Omental fat pad (tissue), 4 donors: ENCODE results near the gene APBB2. TPM values are rescaled to one million over a fixed set of nuclear protein-coding genes. Genes with fewer than 3 reads are reported as not detected.

Source experiments
- ATAC-seq: fragments of 150-250 bp; one replicate; pipeline ENCODE4 v1.9.1; 2016; ENCODE audit warnings: mild to moderate bottlenecking, moderate library complexity; ENCODE audit not compliant: low FRiP score
- DNase-seq: peaks from one replicate; pipeline ENCODE4 v3.0.0-alpha.2; 2019; ENCODE audit warnings: low spot score
- total RNA-seq, 4 donors: library from RNA; depleted of rRNA; stranded (reverse); fragments of >200 nt; gene quantifications; one replicate each; pipeline ENCODE4 v1.1.0, GENCODE V29; 2016
- TF ChIP-seq, protein P1 (sequence below), 3 donors: fragments of 450-650 bp; IDR thresholded peaks; one replicate each; pipeline ENCODE4 v1.5.1; 2016 to 2017; ENCODE audit warnings: antibody characterized with exemption in 3 of 3, mild to moderate bottlenecking in 3 of 3, moderate library complexity in 2 of 3

Gene APBB2
- total RNA-seq, 4 donors from 2014 or later: 76.6 to 138 (median 113) TPM

DNA sequence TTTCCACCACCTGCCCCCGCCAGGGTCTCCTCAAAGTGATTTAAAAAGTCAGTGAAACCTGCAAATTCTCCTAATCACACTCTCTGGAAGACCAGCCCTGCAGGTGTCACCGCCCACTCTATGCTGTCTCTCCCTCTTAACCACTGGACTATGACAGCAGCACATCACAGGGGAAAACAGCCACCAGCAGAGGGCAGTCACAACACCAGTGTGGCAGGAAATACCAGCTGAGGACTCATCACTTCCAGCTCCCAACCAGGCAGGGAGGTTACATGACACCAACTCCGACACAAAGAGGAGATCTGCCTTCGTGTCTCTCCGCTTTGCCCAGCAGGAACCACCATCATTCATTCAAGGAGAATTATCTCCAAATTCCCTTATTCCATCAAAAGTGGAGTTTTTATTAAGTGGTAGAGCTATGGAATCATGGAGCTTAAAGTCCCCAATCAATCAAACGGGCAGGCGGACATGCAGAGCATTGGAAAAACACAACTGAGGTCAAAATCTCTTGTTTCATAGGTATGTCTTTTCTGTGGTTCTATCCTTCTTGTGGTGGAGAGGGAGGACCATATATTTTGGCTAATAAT lies 373.3 kb downstream of the APBB2 start:
- ATAC-seq (no peak), DNase-seq (peak; percentile 89)
- TF ChIP-seq, protein P1, sequence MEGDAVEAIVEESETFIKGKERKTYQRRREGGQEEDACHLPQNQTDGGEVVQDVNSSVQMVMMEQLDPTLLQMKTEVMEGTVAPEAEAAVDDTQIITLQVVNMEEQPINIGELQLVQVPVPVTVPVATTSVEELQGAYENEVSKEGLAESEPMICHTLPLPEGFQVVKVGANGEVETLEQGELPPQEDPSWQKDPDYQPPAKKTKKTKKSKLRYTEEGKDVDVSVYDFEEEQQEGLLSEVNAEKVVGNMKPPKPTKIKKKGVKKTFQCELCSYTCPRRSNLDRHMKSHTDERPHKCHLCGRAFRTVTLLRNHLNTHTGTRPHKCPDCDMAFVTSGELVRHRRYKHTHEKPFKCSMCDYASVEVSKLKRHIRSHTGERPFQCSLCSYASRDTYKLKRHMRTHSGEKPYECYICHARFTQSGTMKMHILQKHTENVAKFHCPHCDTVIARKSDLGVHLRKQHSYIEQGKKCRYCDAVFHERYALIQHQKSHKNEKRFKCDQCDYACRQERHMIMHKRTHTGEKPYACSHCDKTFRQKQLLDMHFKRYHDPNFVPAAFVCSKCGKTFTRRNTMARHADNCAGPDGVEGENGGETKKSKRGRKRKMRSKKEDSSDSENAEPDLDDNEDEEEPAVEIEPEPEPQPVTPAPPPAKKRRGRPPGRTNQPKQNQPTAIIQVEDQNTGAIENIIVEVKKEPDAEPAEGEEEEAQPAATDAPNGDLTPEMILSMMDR (IDR thresholded peaks at IDR 0.05): no peak

DNA sequence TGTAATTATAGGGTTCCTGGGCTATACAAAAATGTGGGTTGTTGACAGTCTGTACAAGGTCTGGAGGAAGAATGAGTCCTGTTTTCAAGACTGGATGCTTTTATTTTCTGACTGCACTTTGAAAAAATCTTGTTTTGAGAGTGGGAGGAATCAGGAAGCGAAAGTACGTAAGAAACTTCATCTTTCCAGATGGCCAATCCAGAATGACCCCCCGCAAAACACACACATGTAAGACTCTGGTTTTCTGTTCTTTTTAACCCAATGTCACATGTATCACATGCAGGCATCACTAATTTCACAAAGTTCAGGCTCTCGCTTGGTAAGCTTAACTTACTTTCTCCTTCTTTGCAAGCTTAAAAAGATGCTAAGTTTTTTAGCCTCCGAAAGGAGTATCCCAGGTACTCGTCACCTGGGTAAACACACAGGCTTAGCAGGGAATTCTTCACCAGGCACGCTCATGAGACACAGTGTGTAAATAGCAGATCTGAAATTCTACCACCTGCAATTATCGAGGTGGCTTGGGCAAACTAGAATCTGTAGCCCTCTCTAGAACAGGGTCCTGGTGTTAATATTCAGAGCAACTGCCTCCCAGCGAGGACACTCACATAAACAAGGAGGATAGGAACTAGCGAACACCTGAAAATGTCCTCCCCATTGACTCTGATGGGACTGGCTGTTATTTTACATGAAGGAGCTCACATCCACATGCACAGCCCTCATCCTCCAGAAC lies 373.9 kb downstream of the APBB2 start:
- DNase-seq (no peak), ATAC-seq (no peak)
- TF ChIP-seq, protein P1 (IDR thresholded peaks at IDR 0.05): no peak

DNA sequence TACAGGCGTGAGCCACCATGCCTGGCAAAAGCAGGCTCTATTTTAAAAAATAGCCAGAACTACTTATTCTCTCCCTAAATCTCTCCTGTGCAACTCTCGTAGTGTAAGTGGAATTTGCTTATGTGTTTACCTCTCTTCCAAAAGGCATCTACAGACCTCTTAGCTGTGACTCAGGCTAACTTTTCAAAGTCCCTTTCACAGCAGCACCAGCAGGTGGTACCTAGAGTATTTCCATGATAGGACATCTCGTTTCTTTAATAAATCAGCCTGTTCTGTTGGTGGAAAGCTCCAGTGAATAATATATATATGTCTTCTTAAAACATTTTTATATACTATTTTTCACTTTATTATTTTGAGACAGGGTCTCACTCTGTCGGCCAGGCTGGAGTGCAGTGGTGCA lies 375.6 kb downstream of the APBB2 start:
- no peak for DNase-seq
- TF ChIP-seq, protein P1 (IDR thresholded peaks at IDR 0.05): no peak
- no peak for ATAC-seq

DNA sequence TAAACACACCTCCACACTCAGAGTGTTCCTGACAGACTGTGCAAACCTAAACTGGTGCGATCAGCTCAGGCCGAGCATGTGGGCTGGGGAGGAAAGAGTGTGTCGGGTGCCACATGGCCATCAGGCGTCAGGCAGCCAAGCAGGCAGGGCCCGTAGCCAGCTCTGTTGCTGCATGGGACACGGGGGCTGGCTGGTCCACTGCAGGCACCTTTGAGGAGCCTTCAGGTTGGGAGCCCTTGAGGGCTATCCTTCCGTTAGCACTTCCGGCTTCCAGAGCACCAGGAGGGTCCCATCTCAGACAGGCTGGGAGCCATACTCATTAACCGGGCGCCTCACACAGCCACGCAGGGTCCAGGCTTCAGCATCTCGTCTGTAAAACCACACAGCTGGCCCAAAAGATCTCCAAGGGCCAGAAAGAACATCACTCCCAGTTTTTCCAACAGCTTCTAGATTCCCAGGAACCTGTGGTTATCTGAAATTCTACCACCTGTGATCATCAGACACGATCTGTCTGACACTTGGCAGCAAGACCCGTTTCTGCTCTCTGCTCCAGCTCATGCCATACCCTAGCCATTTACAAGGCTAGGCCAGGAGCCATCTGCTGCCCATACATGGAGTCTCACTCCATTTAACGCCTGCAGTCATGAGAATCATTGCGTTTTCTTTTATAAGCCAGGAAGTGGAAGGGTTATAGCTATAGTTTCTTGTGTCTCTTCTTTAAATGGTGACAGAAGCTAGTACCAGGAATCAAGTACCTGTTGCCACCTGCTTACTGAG lies 377.1 kb downstream of the APBB2 start:
- ATAC-seq (no peak), DNase-seq (no peak)
- TF ChIP-seq, protein P1 (IDR thresholded peaks at IDR 0.05): no peak

DNA sequence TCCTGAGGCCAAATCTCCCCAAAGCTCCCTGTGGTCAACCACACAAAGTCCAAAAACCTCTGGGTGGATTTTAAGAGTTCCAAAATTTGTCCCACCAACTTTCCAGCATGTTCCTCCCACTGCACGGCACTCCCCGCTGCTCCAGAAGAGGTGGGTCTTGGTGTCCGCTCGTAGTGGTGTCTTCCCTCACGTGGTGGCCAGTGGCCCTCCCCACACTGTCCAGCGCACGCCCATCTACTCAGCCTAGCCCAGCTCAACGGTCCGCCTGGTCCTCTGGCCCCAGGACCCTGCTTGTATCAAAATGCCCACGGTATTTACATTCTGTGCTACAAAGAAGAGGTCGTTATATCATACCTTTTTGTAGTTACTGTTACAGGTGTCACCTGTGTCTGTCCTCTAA lies 381.1 kb downstream of the APBB2 start:
- TF ChIP-seq, protein P1 (IDR thresholded peaks at IDR 0.05): no peak
- no peak for ATAC-seq
- no peak for DNase-seq

DNA sequence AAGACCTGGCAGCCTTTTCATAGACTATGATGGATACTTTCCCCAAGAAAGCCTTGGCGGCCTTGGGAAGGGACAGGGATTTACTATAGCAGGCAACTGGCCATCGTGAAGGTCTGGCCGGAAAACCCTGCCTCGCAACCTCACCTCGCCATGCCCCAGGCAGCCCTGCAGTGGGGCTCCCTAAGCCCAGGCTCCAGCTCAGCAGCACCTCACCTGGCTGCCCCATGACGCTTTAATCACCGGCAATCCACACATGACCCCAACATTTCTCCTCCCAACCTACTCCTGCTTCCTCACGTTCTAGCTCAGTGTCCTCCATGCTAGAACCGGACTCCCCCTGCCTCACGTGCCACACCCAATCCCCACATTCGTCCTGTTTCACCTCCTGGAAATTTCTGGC lies 382.2 kb downstream of the APBB2 start:
- TF ChIP-seq, protein P1 (IDR thresholded peaks at IDR 0.05): no peak
- ATAC-seq: no peak

More for the DNA sequence above, 382.2 kb downstream of the APBB2 start:
- no peak for DNase-seq
